ENCODE measurements around the gene FLACC1. TPM values are rescaled to one million over a fixed set of nuclear protein-coding genes. Genes with fewer than 3 reads are reported as not detected.

The FLACC1 gene
- total RNA-seq, 4 donors from 2014 or later, result 0.68 to 4.7 (median 1.9) TPM

- TF ChIP-seq, protein P1, sequence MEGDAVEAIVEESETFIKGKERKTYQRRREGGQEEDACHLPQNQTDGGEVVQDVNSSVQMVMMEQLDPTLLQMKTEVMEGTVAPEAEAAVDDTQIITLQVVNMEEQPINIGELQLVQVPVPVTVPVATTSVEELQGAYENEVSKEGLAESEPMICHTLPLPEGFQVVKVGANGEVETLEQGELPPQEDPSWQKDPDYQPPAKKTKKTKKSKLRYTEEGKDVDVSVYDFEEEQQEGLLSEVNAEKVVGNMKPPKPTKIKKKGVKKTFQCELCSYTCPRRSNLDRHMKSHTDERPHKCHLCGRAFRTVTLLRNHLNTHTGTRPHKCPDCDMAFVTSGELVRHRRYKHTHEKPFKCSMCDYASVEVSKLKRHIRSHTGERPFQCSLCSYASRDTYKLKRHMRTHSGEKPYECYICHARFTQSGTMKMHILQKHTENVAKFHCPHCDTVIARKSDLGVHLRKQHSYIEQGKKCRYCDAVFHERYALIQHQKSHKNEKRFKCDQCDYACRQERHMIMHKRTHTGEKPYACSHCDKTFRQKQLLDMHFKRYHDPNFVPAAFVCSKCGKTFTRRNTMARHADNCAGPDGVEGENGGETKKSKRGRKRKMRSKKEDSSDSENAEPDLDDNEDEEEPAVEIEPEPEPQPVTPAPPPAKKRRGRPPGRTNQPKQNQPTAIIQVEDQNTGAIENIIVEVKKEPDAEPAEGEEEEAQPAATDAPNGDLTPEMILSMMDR (IDR thresholded peaks at IDR 0.05; ENCODE audit: low read depth), result no peak
Observed at GRCh38 chr2:201322772-201323171, 34.4 kb downstream of the FLACC1 start.

DNA sequence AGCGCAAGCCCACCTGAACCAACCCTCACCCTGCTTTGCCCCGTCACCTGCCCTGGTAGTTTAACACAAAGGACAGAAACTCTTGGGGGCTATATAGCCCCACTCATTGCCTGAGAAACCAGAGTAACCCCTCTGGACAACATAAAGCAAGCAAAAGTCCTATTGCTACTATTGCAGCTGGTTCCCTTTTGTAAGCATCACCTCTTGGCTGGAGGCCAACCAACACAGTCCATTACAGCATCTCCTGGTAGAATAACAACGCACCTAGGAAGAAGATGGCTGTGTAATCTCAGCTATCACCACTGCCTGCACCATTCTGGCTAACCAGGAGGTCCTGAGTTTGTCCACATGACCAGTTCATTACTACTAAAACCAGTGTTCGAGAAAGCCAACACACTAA lies 36.4 kb downstream of the FLACC1 start:
- TF ChIP-seq, protein P1 (IDR thresholded peaks at IDR 0.05; ENCODE audit: low read depth), result no peak

GRCh38 chr2:201320257-201320656 lies 36.9 kb downstream of the FLACC1 start:
- TF ChIP-seq, protein P1 (IDR thresholded peaks at IDR 0.05; ENCODE audit: low read depth), result no peak

- TF ChIP-seq, protein P1 (IDR thresholded peaks at IDR 0.05; ENCODE audit: low read depth), result no peak
Observed at GRCh38 chr2:201319511-201319910, 37.6 kb downstream of the FLACC1 start.

DNA sequence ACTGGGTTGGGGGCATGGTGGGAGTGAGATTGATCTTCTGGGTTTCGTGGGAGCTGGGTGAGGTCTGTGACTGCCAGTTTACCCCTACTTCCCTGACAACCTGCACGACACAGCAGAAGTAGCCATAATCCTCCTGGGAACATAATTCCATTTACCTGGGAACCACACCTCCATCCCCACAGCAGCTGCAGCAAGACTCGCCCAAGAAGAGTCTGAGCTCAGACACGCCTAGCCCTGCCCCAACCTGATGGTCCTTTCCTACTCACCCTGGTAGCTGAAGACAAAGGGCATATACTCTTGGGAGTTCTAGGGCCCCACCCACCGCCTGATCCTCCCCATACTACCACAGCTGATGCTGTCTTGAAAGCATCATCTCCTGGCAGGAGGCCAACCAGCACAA lies 43.8 kb downstream of the FLACC1 start:
- TF ChIP-seq, protein P1 (IDR thresholded peaks at IDR 0.05; ENCODE audit: low read depth), result no peak

DNA sequence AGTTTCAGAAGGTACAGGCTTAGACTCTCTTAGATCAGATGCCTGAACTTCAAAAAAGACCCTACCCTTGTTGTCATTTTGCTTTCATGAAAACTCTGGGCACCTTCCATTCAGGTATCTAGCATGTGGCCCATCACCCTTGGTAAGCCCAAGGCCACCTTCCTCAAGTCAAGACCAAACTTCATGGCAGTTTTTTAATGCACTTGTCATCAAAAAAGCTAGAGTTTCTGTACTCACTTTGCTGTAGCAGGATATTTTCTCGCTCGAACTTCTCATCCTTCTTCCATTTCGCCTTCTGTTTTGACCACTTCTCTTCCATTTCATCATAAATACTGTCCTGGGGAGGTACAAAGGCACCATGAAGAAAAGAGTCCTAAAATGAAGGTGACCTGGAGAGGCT lies 48.2 kb downstream of the FLACC1 start:
- TF ChIP-seq, protein P1 (IDR thresholded peaks at IDR 0.05; ENCODE audit: low read depth), result no peak

GRCh38 chr2:201307876-201308275 lies 49.3 kb downstream of the FLACC1 start:
- TF ChIP-seq, protein P1 (IDR thresholded peaks at IDR 0.05; ENCODE audit: low read depth), result no peak

Data from subcutaneous adipose tissue (tissue), 4 donors.